Endometrial microvascular endothelial cells (primary cell): Measurements from ENCODE around the gene RAB3B. TPM values are rescaled to one million over a fixed set of nuclear protein-coding genes. Genes with fewer than 3 reads are reported as not detected.
"Not testable (repeated sequence)": the region's sequence is repeated elsewhere in the genome, so short reads cannot be mapped to it uniquely, and the experiment has no call there.

Experiments
- in situ Hi-C: cut with HindIII; loops from 2 replicates; pipeline ENCODE4 v1.10.0; 2017; ENCODE audit warnings: low sequenced_read_pairs, low pct_unique_long_range_greater_than_20kb; ENCODE audit errors: inconsistent ontology term
- total RNA-seq: library from RNA; depleted of rRNA; stranded (reverse); fragments of >200 nt; gene quantifications from one replicate; pipeline ENCODE4 v1.2.3, GENCODE V29; 2015; ENCODE audit errors: inconsistent ontology term

RAB3B gene
- total RNA-seq, 1 donor from 2014 or later = 1.6 TPM

DNA sequence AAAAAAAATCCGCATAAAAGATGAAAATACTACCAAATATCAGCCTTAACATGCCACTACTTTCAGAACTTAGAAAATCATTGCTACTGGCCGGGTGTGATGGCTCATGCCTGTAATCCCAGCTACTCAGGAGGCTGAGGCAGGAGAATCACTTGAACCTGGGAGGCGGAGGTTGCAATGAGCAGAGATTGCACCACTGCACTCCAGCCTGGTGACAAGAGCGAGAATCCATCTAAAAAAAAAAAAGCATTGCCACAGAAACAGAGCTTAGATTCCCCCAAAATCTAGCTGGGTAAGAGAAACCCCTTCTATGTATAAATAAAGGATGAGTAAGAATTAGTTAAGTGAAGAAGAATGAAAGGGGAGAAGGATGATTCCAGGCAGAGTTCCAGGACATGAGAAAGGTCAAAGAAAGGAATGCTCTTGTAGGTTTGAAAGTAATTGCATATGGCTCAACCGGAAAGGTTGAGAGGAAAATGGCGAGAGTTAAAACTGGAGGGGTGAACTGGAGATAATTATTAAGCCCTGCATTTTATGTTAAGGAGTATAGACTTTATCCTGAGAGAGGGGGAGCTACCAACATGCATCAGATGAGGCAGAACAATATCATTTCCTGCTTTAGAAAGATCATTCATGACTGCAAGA lies 92.3 kb downstream of the RAB3B start:
- in situ Hi-C loops = no loop called here

DNA sequence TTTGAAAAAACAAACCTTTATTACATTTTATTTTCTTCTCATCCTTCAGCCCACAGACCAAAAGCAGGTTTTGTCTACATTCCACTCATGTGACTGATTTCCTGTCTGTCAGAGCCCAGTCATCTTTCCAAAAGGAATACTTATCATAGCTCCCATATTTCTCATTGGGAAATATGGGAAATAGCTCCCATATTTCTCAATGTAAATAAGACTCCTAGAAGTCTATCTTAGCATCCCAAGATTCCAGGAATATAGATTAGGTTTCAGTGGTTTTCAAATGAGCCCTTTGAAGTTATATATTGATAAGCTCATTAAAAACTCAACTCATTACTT lies 92.8 kb downstream of the RAB3B start:
- in situ Hi-C loops = no loop called here

DNA sequence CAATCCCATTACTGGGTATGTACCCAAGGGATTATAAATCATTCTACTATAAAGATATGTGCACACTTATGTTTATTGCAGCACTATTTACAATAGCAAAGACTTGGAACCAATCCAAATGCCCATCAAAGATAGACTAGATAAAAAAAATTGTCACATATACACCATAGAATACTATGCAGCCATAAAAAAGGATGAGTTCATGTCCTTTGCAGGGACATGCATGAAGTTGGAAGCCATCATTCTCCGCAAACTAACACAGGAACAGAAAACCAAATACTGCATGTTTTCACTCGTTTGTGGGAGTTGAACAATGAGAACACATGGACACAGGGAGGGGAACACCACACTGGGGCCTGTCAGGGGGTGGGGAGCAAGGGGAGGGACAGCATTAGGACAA lies 95.8 kb downstream of the RAB3B start:
- in situ Hi-C loops = not testable (repeated sequence)

- in situ Hi-C loops = no loop called here
Measured at GRCh38 chr1:51878616-51879336, 111.7 kb downstream of the RAB3B start, which contains the start of gene NRDC. Gene NRDC (minus strand): TSS chr1:51878727. CDS start chr1:51878615, 112 bp downstream.

GRCh38 chr1:51878308-51878615 lies 112.2 kb downstream of the RAB3B start:
- in situ Hi-C loops = no loop called here

DNA sequence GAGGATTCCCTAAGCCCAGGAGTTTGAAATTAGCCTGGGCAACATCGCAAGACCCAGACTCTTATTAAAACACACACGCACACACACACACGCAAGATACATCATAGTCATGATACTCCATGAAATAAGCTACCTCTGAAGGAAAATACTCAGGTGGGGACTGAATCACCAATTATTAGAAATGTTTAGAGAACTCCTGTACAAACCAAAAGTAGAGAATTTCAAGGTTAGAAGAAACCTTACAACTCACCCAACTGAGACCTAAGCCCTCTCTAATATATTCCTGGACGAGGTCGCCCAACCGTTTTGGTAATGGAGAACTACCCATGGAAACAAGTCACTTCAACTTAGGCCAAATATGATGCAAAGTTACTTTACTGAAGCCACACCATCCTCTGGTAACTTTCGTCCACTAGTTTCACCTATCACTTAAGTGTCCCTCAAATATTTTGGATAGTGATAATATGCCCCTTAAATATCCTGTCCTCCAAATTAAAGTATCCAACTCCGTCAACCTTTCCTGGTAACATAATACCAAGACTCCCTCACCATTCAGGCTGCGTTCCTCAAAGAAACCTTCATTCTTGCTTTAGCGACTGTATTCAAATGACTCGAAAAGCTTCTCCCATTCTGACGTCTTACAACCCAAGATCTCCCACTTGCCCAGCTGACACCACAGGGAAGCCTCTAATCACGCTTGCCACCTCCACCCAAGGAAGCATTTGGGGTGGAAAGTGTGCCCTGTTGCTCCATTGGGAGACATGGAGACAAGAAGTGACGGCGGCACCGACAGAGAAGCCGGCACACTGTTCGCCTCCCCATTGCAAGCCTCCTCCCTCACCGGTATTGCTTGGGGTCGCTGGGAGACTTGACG lies 112.8 kb downstream of the RAB3B start:
- in situ Hi-C loops = no loop called here

DNA sequence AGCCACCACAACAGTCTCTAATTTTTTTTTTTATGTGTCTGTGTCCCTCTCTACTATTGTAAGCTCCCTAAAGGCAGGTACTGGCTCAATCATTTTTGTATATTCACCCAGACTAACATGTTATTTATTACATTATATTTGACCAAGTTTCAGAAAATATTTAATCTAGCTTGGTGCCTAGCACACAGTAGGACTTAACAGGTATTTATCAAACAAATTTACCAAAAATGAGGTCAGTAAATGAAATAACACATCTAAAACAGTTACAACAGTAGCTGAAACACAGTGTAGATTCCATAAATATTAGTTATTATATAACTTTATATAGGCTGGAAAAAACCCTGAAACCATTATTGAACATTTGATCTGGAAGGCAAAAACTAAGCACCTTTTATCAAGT lies 114.7 kb downstream of the RAB3B start:
- in situ Hi-C loops = no loop called here

DNA sequence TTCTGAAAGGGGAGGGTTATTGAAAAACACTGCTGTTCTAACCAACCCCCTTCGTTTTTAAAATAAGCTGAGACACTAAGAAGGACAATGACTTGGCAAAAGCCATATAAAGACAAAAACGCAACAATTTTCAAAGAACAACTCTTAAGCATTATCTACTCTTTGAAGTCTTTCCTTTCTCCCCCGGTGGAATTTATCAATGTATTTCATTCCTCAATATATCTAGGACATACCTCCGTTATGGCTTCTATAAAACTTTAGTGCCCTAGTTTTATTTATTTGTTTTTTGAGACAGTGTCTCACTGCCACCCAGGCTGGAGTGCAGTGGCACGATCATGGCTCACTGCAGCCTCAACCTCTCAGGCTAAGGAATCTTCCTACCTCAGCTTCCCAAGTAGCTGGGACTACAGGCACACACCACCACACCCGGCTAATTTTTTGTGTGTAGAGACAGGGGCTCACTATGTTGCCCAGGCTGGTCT lies 115.2 kb downstream of the RAB3B start:
- in situ Hi-C loops = no loop called here

- in situ Hi-C loops = not testable (repeated sequence)
Measured at GRCh38 chr1:51873270-51873669, 117.2 kb downstream of the RAB3B start.

DNA sequence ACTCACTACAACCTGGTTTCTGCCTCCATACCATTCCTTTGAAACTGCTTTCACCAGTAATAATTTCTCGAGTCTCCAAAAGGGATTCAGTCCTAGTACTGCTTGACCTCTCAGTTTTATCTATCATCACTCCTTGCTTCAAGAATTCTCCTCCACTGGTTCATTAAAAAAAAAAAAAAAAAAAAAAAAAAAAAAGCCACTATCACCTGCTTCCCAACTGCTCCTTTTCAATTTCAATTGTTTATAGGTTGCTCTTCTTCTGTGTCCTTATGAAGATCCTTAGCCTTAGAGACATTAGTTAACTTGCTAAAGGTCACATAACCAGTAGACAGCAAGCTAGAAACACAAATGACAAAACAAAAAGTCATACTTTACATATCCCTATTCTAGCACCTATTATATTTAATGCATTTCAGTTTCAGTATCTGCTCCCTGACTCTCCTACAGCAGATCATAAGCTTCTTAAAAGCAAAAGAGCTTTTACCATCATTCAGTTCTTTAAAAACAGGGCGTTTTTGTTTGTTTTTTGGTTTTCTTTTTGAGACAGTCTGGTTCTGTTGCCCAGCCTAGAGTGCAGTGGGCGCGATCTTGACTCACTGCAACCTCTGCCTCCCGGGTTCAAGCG lies 119.0 kb downstream of the RAB3B start:
- in situ Hi-C loops = no loop called here

GRCh38 chr1:51870603-51871350 lies 119.7 kb downstream of the RAB3B start:
- in situ Hi-C loops = no loop called here

DNA sequence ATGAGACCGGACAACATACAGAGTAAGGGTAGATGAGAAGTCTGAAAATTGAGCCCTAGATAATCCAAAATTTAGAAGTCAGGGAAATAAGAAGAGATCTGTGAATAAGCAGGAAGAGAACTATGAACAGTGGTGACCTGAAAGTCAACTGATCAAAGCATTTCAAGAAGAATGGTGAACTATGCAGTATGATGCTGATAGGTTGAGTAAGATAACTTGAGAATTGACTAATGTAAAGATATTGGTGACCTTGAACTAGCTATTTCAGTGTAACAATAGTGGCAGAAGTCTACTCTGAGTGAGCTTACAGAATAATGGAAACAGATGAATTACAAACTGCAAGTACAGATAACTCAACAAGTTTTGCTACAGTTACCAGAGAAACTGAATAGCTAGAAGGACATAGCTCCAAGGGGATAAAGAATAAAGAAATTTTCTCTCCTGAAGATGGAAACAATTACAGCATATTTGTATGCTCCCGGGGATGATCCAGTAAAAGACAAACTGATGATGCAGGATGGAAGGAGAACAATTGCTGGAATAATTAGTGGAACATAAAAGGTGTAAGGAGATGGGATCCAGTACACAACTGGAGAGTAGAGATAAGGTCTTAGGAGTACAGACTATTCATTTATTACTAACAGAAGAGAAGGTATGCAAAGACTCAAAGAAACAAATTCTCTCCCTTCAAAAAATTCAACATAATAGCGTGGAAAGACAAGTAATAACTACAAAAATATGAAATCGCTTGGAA lies 122.8 kb downstream of the RAB3B start:
- in situ Hi-C loops = no loop called here

DNA sequence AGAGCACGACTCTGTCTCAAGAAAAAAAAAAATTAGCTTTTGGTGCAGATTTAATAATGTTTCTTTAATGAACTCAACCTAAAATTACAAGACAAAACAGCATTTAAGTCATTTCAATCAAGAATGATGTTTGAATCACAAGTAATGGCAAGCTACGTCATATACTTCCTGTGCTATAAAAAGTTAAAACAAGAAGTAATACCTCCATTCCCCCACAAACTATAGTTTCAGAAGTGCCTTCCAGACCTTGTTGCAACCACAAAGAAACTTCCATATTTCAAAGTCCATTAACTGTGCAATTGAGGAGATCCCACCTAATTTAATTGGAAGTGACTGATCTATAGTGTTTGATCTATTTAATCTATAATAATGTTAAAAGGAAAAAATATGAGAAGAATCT lies 127.1 kb downstream of the RAB3B start:
- in situ Hi-C loops = no loop called here

GRCh38 chr1:51861669-51862068 lies 128.8 kb downstream of the RAB3B start:
- in situ Hi-C loops = no loop called here

- in situ Hi-C loops = no loop called here
Measured at GRCh38 chr1:51859735-51860134, 130.8 kb downstream of the RAB3B start.

GRCh38 chr1:51859333-51859732 lies 131.2 kb downstream of the RAB3B start:
- in situ Hi-C loops = no loop called here

DNA sequence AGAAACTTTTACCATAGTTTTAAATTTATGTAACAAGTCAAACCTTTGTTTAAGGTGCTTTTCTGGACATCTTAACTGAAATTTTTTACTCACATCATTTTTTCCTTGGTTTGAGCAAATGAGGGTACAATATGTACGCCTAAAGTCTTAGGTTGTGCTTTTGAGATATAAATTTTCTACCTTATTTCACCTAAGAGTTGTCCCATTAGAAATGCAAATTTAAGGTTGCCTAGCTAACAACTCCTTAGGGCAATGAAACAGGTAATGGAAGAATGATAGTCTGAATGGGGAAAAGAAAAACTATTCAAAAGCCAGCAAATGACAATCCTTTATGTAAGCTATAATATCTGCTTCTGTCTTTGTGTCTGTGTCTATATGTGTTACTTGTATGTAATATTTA lies 131.6 kb downstream of the RAB3B start:
- in situ Hi-C loops = no loop called here
